22Rv1 (cell line): ENCODE measurements around the gene PIAS2.

ENCODE experiments used
- H3K27ac ChIP-seq: fragments of 450-650 bp; 2 replicates; pipeline ENCODE4 v1.5.1; 2017
- CTCF ChIP-seq: fragments of 450-650 bp; IDR thresholded peaks from 2 replicates; pipeline ENCODE4 v1.5.1; 2017; ENCODE audit warnings: mild to moderate bottlenecking
- ZFX ChIP-seq: fragments of 450-650 bp; IDR thresholded peaks from 2 replicates; pipeline ENCODE4 v1.6.1; 2017; ENCODE audit warnings: antibody characterized with exemption, borderline replicate concordance

The PIAS2 gene

DNA sequence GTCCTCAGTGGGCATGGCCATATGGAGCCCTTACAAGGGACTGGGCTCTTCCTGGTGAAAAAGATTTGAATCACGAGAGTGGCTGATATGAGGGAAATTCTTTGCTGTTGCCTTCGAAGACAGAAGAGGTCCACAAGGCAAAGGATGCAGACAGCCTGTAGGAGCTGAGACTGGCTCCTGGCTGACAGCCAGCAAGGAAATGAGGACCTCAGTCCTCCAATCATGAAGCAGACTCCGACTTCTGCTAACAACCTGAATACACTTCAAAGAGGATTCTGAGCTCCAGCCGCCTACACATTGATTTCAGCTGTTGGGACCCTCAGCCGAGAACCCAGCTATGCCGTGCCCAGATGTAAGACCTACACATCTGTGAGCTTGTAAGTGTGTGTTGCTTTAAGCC, 157.4 kb downstream of the PIAS2 start:
- no peak overlapping the region for H3K27ac ChIP-seq
- TF ChIP-seq ZFX, result no peak
- TF ChIP-seq CTCF, result no peak

GRCh38 chr18:46756559-46757201, 160.6 kb downstream of the PIAS2 start, which contains the start of gene ST8SIA5:
TSS of gene ST8SIA5 (minus strand) at chr18:46757053. CDS start at chr18:46756508, 545 bp downstream.
- no peak for TF ChIP-seq CTCF
- no peak for TF ChIP-seq ZFX
- H3K27ac ChIP-seq, result no peak within 1 kb of the TSS

DNA sequence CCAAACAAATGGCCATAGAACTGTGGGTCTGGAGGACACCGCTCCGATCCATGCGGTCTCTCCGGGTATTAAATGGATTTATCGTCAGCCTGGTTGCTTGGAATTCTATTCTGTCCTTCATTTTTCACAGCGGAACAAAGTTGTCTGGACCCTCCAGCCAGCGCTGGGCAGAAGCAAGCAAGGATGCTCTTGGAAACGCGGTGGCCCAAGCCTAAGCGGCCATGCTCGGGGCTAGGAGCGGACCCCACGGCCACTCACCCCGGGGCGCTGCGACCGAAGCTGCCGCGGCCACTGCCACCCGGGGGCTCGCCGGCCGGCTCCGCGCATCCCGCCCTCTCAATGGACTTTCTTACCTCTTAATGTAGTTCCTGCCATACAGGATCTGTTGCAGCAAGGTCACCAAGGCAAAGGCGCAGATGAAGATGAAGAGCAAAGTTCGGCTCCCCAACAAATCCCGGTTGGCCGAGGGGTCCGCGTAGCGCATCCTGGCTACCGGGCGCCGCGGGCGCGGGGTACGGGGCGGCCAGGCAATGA, 161.2 kb downstream of the PIAS2 start:
- H3K27ac ChIP-seq, result no peak overlapping the region
- TF ChIP-seq ZFX (no peak), CTCF (no peak)

DNA sequence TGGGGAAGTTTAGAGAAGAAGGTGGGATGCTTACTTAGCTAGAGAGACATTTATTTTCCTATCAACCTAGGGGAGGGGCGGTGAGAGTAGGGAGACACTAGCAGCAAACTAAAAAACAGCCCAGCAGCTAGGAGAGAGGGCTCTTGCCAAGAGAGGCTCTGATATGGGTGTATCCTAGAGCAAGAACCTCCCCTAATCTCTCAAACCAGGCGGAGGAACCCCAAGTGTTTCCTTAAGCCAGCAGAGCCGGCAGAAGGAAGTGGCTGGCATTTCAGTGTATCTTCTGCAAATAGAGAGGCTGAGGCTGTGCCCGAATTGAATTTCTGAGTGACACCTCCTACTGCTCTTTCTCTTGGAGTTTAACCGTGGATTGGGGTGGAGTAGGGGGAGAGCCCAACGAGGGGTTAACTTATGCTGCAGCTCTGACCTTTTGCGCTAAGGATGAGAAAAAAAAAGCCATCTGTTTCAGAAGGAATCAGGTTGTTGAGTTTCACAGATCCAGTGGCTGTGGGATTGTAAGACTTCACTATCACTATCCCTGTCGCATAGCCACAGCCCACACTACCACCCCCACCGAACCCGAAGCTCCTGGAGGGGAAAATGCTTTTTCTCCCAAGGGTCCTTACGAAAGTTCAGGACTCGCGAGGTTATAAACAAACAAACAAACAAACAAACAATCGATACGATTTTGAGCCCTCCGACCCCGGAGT, 161.8 kb downstream of the PIAS2 start:
- no peak for TF ChIP-seq ZFX
- no peak for TF ChIP-seq CTCF
- H3K27ac ChIP-seq, result no peak overlapping the region

DNA sequence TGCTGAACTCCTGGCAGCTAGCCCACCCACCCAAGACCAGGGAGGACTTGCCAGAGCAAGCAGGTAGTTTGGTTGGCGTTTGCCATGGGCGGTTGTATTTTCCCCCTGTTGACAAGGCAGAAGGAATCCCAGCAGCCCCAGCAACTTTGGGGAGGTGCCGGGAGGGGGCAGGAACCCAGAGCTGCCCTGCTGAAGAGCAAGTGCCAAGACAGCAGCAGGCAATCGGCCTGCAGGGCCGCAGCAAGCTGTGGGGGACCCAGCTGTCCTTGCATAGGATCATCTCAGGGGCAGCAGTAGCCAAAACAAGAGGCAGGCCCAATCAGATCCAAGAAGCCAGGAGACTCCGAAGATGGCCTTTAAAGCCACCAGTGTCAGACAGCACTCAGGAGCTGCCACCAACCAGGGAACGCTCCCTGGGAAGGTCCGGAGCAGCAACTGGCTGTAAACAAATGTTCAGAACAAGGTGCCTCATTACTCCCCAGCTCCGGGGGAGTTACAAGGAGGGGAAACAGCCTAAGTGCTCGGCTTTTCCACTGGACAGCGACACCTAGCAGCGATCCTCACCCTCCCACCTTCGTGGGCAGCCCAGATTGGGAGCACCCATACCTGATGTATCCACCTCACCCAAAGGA, 162.5 kb downstream of the PIAS2 start:
- TF ChIP-seq ZFX (no peak), CTCF (peak; percentile 16; the same call in 1 of the 2 replicates)
- H3K27ac ChIP-seq, result no peak overlapping the region

- no peak overlapping the region for H3K27ac ChIP-seq
- TF ChIP-seq CTCF (no peak), ZFX (no peak)
These were observed 163.1 kb downstream of the PIAS2 start for GRCh38 chr18:46754188-46754587.
